Limb (tissue), 2 donors: ENCODE data around the gene RHOBTB1.
"Not testable (repeated sequence)": the region's sequence is repeated elsewhere in the genome, so short reads cannot be mapped to it uniquely, and the experiment has no call there.

Experiments
- DNase-seq, 2 donors: peaks; one replicate each; pipeline ENCODE4 v3.0.0-alpha.2; 2016; ENCODE audit errors: extremely low spot score in 2 of 2

RHOBTB1 gene

DNA sequence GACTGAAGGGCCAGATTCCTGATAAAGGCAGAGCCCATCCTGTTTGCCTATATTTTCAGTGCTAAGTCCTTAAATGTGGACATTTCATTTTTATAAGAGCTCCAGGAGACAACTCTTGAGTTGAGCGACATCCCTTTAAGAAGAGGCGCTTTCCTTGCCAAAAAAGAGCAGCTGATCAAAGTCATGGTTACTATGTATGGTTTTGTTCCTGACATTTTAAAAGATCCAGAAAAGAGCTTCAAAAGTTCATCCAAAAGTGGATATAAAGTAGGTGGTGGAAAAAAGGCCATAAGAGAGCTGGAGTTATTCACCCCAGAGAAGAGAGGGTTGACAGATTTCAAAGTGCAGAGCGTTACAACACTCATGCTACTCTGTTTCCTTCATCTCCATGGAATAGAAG, 36.7 kb downstream of the RHOBTB1 start:
- no peak for DNase-seq

DNA sequence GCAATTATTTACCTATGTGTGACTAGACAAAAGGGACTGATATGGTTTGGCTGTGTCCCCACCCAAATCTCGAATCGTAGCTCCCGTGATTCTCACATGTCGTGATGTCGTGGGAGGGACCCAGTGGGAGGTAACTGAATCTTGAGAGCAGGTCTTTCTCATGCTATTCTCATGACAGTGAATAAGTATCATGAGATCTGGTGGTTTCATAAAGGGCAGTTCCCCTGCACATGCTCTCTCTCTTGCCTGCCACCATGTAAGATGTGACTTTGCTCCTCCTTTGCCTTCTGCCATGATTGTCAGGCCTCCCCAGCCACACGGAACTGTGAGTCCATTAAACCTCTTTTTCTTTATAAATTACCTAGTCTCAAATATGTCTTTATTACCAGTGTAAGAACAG, 37.2 kb downstream of the RHOBTB1 start:
- not testable (repeated sequence) for DNase-seq

DNA sequence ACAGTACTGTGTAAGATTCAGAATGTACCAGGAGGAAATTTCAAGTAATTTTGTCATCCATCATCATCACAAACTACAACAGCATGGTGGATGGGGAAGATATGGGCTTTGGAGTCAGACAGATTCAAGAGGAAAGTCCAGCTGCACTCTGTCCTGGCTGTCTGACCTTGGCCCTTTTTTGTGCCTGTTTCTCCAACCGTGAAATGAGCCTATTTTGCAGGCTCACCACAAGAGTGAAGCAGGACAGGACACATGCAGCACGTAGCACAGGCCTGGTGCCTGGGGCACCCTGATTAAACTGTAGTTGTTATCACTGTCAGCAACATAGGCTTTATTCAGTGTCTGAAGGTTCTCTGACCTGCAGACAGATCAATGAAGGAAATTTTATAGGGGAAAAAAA, 37.6 kb downstream of the RHOBTB1 start:
- no peak for DNase-seq

DNA sequence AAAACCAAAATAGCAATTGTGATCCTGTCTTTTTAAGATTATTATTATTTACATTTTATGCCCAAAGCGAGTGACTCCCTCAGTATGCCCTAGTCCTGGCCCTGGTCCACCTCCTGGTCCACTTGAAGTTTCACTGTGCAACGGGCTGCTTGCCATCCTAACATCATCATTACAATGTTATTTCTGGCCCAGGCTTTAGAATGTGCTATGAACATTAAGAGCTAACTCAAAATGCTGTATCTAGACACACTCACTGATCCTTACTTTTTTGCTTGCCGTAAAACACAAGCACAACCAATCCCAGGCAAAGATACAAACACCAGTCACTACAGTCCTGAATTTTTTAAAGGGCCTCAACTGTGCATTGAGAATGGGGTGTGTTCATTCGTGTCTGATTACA, 38.4 kb downstream of the RHOBTB1 start:
- DNase-seq: peak; percentile 24 to 50

DNA sequence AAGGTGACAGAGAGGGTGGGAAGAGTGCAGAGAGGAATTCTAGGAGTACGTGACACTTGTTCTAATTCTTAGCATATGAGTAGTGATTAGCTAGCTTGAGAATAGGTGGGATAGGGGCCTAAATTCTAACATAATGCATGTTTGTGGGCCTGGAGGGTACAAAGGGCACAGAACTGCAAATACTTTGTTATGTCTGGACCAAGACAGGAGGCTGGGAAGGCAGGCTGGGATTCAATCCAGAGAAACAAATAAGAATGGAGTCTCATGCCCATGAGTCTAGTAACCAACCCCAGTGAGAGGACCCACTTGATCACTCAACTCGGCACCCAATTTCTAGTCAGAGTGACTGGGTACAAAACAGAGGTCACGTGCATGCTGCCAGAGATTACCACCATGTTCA, 40.9 kb downstream of the RHOBTB1 start:
- DNase-seq: no peak

DNA sequence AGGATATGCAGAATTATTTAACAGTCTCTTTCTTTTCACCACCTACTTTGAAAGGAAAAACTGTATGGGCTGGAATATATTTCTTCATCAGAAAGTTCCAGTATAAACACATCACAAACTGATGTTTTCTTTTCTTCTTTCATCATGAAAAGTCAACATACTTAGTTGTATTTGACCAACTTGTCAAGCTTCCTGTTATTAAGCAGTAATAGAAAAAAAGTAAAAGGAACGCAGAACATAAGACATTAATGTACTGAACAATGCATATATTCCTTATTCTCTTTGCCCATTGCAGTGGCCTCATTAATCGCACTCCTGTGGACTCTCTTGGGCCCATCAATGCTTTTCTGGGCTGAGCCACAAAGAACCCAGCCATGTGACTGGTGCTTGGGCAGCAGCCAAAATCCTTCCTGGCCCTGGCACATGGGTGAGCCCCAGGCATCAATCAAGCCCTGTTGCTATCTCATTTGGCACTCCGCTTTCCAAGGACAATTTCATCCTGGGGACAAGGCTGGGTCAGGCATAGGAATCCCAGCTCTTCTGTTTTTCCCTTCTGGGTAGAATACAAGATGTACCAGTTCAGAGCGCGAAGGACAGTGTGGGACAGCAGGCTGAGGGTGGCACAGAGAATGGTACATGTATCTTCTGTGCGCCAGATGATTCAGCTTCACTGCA, 42.3 kb downstream of the RHOBTB1 start:
- peak in 1 of 2 donors; percentile 52 for DNase-seq

DNA sequence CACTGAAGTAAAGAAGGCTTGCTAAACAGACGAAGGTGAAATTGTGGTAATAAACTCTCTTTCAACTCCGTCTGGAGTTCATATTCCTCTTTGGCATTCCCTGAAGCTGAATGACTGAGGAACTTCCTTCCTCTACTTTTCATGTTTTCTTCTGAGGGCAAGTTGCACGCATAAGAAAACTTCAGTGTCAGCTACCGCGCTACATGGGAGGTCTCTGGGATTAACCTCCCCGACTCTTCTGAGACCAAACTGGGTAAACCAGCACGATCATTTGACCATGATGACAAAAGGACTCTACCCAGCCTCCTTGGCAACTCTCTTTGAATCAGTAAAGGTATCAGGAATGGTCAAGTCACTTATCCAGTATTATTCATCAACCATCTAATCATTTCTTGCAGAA, 44.7 kb downstream of the RHOBTB1 start:
- no peak for DNase-seq

DNA sequence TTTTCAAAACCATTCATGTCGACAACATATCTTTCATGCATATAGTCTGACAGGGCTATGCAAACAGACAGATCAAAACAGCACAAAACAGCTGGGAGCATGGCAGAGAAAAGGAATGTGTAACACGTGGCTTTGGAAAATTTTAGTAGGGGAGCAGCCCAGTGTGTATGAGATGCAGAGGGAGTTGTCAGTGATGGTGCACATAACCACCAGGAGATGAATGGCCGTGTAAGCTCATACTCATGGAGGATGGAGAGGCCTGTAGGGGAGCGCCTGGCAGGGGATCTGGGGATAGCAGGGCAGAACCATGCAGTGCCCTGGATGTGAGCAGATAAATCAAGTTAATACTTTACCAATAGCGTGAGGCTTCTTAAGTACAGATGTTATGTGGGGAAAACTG, 45.7 kb downstream of the RHOBTB1 start:
- no peak for DNase-seq

DNA sequence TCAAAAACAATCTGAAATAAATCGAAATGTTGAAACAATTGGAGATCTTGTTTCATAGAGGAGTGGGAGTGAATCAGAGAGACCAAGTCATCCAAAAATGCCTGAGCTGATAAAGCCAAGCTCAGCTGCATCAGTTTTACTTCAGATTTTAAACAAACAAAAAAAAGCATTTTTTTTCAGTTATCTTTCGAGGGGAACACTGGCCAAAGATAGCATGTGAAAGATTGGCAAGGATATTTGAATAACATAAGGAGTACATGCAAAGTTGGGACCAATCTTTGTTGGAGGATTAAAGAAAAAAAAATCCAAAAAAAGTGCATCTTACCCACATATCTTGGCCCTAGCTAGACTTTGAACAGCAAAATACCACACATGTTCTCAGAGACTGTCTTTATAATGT, 47.2 kb downstream of the RHOBTB1 start:
- no peak for DNase-seq

DNA sequence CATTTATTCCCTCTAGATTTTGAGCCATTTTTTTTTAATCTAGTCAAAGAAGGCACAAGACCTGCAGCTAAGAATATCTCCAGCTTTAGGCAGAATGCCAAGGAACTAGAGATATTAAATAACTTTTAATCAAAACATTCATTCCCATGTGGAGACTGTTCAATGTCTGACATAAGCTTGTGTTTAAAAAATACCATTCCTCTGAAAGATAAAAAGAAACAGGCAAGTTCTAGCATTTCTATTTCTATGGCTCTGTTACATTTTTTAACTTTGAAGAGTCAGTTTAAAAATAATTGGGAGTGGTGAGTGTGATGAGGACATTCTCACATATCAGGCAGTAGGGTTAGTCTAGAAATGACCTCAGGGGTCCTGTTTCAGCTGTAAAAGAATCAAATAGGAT, 48.0 kb downstream of the RHOBTB1 start:
- DNase-seq: peak in 1 of 2 donors; percentile 41

DNA sequence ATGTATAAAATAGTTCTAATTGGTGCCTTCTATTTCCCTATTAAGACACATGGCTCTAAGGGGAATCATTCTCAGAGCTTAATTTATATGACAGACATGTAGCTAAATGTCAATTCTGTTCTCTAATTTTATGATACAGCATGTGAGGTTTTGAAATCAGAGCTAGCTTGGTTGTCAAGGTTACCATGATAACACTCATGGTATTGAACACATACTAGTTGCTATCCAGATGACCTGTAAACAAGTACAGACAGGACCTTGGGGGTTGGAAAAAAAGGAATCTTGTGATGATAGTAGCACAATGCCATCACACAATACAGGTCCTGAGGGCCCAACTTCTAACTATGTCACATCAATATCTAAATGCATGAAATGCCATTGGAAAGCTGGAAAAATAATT, 49.2 kb downstream of the RHOBTB1 start:
- no peak for DNase-seq

DNA sequence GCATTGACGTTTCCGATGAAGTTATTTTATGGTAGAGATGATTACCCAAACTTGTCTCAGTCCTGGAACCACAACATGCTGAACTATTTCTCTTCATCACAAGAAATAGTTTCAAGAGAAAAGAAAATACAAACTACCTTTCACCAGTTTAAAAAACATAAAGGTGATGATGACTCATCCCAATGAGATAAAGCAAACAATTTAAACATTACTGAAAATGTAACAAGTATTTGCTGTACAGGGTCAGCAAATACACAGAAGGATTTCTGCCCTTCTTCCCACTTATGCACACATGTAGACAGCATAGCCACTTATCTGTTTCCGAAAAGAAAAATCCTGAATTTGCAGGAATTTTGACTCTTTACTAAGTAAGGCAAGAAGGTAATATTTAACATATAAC, 50.8 kb downstream of the RHOBTB1 start:
- DNase-seq: no peak

DNA sequence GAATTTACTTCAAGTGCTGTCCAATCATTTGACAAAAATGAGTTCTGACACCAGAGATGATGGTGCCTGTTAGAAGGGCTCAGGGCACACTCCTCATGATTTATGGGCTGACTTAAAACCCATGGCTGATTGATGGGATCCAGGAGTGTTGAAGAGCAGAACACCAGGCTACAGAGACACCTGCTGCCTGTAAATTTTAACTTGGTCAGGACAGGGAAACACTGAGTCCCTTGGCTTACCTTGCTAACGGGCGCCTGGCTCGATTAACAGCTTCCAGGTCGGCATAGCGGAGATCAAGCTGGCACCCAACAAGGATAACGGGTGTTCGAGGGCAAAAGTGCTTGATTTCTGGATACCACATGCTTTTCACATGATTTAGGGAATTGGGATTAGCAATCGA, 51.4 kb downstream of the RHOBTB1 start:
- DNase-seq: no peak

DNA sequence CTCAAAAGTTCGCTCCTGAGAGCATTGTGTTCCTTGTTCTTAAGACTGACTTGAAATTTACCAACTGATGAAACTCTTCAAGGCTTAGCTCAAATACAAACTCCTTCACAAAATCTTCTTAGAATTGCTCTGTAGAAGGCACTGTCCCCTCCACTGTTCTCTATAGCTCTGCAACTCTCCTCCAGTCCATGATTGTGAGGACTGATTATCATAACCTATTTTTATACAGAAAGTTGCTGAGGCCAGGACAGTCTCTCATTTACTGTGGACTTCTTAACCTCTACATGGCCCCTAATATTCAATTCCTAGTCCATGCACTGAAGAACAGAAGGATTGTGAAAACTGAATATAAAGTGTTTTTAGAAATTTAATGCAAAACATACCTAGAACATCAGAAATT, 53.2 kb downstream of the RHOBTB1 start:
- no peak for DNase-seq

DNA sequence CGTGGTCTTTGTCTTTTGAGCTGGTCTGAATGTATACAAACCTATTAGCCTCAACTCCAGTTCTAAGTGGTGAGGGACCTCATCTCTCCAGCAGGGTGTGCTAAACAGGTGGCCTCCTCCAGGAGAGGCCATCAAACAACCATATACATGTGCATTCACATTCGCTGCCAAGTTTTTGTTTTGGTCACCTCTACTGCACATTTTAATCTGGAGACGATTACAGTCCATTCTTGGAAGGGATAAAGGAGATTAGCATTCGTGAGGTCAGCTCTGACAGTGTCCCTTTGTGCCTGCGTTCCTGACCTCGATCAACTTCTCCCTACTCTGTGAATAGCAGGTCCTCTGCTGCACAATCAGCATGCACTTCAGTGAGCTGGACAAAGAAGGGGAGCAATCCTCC, 60.8 kb downstream of the RHOBTB1 start:
- no peak for DNase-seq

DNA sequence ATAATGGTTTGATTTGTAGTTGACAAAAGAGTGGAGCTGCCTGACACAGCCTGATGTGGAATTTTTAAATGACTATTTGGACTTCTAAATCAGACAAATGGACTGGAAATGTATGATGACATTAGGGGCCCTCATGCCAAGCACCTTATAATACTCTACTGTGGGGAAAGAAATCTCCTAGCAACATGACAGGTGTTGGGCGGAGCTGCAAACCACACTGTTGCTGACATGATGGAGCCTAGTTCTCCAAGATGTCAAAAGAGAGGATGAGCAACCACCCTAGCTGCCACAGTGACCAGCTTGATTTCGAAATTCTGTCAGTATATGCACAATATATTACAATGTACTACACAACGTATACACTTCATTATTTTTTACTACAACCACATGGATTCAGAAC, 65.8 kb downstream of the RHOBTB1 start:
- no peak for DNase-seq

DNA sequence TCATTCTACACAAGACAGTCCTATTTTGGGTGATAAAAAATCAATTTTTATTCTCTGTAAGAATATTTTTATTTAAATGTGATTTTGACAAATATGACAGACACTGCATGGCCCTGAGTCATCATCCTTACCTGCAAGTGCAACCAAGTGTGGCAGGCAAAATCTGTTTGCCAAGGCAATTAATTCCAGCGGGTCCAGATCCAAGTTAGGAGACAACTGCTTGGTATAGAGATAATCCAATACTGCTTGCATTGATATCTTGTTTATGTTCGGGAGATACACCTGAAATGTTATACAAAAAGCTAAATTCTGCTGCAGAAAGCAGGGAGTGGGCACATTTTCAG, 66.2 kb downstream of the RHOBTB1 start:
- DNase-seq: no peak

DNA sequence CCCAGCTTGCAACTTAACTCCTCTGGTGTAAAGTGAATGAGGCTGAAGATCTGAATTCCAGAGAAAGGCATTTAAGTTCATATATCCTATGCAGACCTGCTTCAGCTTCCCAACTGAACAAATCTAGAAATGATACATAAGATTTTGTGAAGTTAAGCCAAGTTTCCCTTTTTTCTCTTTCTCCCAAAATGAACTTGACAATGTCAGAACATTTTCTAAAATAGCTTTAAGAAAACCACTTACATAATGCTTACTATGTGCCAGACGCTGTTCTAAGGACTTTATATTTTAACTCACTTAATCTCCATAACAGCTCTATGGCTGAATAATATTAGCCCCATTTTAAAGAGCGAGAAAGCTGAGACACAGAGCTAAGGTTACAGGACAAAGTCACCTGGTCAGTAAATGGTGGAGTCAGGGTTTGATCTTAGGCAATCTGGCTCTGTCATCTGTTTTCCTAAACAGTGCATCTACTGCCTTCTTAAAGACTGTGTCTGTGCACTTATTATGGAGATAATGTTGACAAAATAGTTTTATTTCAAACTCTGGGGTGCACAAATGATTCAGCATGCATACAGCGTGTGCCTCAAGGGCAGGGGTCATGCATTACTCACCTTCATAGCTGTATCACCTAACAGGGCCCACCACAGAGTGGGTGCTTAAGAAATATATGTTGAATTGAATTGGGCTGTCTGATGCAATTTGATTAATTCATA, 66.8 kb downstream of the RHOBTB1 start:
- no peak for DNase-seq

DNA sequence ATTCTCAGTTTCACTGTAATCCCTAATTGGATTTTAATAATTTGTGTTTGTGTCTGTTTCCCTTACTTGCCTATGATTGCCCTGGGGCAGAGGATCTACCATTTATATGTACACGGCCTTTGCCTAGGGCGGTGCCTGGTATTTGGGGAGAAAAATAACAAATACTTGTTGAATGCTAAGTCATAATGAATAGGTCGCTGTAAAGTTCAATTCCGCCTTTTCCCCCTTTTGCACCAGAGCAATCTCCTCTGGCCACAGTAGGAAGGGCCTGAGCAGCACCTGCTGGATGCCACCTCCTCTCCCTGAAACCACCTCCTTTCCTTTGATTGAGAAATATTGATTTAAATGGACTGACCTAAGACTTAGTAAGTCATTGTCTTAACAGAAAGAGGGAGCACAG, 70.2 kb downstream of the RHOBTB1 start:
- DNase-seq: no peak

DNA sequence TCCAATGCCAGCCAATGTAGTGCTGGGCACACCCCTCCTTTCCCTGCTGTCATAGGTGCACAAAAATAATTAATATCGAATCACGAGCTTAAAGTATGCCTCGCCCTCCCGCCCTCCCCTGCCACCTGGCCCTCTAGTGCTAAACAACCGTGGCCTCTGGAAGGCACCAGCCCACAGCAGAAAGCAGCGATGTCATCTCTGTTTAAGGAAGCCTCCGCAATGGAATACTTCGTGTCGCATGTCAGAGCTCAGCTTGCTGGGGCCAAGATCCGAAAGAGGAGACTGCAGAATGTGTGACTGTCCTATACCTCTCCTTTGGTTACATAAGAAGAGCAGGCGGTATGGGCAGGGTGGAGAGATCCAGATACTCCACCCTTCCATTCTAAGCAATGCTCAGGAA, 71.5 kb downstream of the RHOBTB1 start:
- no peak for DNase-seq

DNA sequence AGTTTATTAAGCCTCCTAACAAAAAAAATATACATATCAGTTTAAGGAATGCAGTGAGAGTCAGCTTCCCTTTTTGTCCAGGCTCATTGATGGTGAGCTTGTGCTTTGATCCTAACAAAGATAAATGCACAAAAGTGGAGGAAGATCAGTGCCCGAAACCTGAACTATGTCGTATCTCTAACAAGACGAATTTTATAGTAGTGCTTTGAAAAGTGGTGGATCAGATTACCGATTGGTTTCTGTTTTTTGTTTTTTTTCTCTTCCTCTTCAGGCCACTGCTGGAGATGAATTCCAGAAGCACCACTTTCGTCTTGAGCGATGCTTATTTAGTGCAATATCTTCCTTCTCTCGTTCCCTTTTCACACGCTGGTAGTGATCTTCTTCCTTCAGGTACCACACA, 72.8 kb downstream of the RHOBTB1 start:
- DNase-seq: no peak

DNA sequence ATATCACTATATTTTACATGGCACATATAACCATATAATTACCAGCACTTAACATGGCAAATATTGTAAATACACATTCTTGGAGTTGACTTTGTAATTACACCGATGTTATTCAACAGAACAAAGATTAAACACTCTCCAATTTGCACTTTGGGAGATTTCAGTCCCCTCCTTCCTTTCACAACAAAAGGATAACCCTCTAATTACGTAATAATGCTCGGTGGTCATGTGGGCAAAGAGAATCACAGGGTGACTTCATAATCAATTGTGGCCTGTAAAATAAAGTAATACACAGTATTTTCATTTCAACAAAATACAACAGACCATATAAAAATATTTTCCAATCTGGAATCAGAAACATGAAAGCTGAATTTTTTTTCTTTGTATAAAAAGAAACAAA, 73.2 kb downstream of the RHOBTB1 start:
- no peak for DNase-seq

DNA sequence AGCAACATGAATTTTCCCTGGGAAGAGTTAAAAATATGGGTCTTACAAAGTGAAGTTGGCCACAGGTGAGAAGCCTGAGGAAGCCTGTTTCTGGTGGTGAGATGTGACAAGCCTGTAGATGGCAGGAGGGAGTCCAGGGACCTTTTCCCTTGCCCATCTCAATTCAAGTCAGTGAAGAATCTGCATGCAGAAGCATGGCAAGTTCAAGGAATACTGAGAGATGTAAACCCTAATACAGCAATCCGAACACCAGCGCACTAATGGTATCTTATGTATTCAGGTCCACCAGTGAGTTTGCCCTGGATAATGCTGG, 73.6 kb downstream of the RHOBTB1 start:
- DNase-seq: no peak
